Measurements from ENCODE around the gene RHOXF1. TPM values are rescaled to one million over a fixed set of nuclear protein-coding genes. Genes with fewer than 3 reads are reported as not detected.

The RHOXF1 gene
- total and polyA plus RNA-seq, 10 of the 15 experiments (the other 5 are each of a cell fraction or from before 2014, with no cell fraction given), result 0.10 to 2.5 TPM; not detected in 8

DNA sequence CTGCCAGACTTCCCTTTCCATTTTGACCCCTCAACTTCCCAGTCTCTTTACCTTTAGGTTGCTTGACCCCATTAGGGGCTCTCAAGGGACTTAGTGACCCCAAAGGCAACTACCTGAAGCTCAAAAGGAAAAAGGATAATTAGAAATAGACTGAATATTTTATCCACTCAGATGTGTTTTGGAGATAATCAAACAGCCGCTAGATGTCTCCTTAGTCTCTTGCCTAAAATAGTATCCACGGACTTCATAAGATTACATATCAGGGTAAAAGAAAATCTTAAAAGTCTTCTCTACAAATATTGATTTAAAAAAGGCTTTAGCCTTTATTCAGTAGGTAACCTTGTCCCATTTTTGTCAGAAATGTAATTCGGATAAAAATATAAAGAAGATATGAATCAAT, 21.7 kb upstream of the RHOXF1 start:
- DNase-seq (ENCODE audit: low read depth, low spot score) (no peak), ATAC-seq (no peak), FAIRE-seq (no peak)
- ChIA-PET SMC1A (ENCODE audit: uncharacterized antibody, unreplicated experiment) (interaction anchor here (0.5 to 1.3 kb wide), 5 partner anchors 10 to 284 kb away, joined by 3 to 4 read pairs (median 3); no protein-coding TSS in a partner anchor), CTCF (interaction anchor here (0.6 to 1.4 kb wide), 2 partner anchors 76 to 1606 kb away, joined by 3 read pairs; no protein-coding TSS in a partner anchor), POLR2A (interaction anchor here (0.9 kb wide), 1 partner anchor 136 kb away, joined by 3 read pairs; no protein-coding TSS in a partner anchor), RAD21 (ENCODE audit: unreplicated experiment) (no interaction called here)
- no peaks in the 10 kb centered on the region for H3K79me2 ChIP-seq (ENCODE audit: control insufficient read depth, insufficient read depth, low read length)
- intact Hi-C loops (cut with micrococcal nuclease; ENCODE audit: unreplicated experiment), result no loop called here
- TF ChIP-seq ZNF24 (IDR thresholded peaks at IDR 0.05), result no peak
- no peak for TF ChIP-seq TARDBP (IDR thresholded peaks at IDR 0.05; ENCODE audit: borderline replicate concordance)
- TF ChIP-seq, protein P1, sequence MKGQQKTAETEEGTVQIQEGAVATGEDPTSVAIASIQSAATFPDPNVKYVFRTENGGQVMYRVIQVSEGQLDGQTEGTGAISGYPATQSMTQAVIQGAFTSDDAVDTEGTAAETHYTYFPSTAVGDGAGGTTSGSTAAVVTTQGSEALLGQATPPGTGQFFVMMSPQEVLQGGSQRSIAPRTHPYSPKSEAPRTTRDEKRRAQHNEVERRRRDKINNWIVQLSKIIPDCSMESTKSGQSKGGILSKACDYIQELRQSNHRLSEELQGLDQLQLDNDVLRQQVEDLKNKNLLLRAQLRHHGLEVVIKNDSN (IDR thresholded peaks at IDR 0.05; ENCODE audit: borderline replicate concordance, extremely low read length, insufficient read depth, low read depth, low read length), result no peak
- TF ChIP-seq, protein P2, sequence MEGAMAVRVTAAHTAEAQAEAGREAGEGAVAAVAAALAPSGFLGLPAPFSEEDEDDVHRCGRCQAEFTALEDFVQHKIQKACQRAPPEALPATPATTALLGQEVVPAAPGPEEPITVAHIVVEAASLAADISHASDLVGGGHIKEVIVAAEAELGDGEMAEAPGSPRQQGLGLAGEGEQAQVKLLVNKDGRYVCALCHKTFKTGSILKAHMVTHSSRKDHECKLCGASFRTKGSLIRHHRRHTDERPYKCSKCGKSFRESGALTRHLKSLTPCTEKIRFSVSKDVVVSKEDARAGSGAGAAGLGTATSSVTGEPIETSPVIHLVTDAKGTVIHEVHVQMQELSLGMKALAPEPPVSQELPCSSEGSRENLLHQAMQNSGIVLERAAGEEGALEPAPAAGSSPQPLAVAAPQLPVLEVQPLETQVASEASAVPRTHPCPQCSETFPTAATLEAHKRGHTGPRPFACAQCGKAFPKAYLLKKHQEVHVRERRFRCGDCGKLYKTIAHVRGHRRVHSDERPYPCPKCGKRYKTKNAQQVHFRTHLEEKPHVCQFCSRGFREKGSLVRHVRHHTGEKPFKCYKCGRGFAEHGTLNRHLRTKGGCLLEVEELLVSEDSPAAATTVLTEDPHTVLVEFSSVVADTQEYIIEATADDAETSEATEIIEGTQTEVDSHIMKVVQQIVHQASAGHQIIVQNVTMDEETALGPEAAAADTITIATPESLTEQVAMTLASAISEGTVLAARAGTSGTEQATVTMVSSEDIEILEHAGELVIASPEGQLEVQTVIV (IDR thresholded peaks at IDR 0.05; ENCODE audit: borderline replicate concordance, partially characterized antibody), result no peak
- TF ChIP-seq NFIC (IDR thresholded peaks at IDR 0.05; ENCODE audit: low read depth, low read length), result no peak
- no peak for TF ChIP-seq POLR2AphosphoS5 (IDR thresholded peaks at IDR 0.05; ENCODE audit: low read length)
- no peak for TF ChIP-seq ZZZ3 (IDR thresholded peaks at IDR 0.05; ENCODE audit: control insufficient read depth, insufficient read length, low read depth)
- TF ChIP-seq, protein P3, sequence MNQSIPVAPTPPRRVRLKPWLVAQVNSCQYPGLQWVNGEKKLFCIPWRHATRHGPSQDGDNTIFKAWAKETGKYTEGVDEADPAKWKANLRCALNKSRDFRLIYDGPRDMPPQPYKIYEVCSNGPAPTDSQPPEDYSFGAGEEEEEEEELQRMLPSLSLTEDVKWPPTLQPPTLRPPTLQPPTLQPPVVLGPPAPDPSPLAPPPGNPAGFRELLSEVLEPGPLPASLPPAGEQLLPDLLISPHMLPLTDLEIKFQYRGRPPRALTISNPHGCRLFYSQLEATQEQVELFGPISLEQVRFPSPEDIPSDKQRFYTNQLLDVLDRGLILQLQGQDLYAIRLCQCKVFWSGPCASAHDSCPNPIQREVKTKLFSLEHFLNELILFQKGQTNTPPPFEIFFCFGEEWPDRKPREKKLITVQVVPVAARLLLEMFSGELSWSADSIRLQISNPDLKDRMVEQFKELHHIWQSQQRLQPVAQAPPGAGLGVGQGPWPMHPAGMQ (IDR thresholded peaks at IDR 0.05; ENCODE audit: borderline replicate concordance), result no peak
- TF ChIP-seq MYB (IDR thresholded peaks at IDR 0.05; ENCODE audit: borderline replicate concordance, low read depth, low read length), result no peak
- no peak for TF ChIP-seq NFXL1 (IDR thresholded peaks at IDR 0.05; ENCODE audit: borderline replicate concordance)
- no peak for TF ChIP-seq KLF5 (IDR thresholded peaks at IDR 0.05; ENCODE audit: partially characterized antibody)
- no peak for TF ChIP-seq ZBED1 (IDR thresholded peaks at IDR 0.05; ENCODE audit: borderline replicate concordance)
- TF ChIP-seq SREBF1 (IDR thresholded peaks at IDR 0.05; ENCODE audit: low read length), result no peak
- TF ChIP-seq BRCA1 (IDR thresholded peaks at IDR 0.05; ENCODE audit: low read depth, low read length), result no peak
- TF ChIP-seq, protein P4, sequence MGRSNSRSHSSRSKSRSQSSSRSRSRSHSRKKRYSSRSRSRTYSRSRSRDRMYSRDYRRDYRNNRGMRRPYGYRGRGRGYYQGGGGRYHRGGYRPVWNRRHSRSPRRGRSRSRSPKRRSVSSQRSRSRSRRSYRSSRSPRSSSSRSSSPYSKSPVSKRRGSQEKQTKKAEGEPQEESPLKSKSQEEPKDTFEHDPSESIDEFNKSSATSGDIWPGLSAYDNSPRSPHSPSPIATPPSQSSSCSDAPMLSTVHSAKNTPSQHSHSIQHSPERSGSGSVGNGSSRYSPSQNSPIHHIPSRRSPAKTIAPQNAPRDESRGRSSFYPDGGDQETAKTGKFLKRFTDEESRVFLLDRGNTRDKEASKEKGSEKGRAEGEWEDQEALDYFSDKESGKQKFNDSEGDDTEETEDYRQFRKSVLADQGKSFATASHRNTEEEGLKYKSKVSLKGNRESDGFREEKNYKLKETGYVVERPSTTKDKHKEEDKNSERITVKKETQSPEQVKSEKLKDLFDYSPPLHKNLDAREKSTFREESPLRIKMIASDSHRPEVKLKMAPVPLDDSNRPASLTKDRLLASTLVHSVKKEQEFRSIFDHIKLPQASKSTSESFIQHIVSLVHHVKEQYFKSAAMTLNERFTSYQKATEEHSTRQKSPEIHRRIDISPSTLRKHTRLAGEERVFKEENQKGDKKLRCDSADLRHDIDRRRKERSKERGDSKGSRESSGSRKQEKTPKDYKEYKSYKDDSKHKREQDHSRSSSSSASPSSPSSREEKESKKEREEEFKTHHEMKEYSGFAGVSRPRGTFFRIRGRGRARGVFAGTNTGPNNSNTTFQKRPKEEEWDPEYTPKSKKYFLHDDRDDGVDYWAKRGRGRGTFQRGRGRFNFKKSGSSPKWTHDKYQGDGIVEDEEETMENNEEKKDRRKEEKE (IDR thresholded peaks at IDR 0.05), result no peak
- TF ChIP-seq ZNF274 (IDR thresholded peaks at IDR 0.05; ENCODE audit: insufficient read depth, insufficient read length), result no peak
- no peak for TF ChIP-seq ZNF207 (IDR thresholded peaks at IDR 0.05; ENCODE audit: borderline replicate concordance)
- TF ChIP-seq EGR1 (IDR thresholded peaks at IDR 0.05; ENCODE audit: borderline replicate concordance in 1 of 2, low read depth in 2 of 2, low read length in 2 of 2), result no peak
- H2AFZ ChIP-seq (ENCODE audit: control insufficient read depth, low read depth, low read length), result no peak overlapping the region
- no TSS peak for BruUV-seq (replicated peaks)
- no peaks in the 10 kb centered on the region for H4K20me1 ChIP-seq (ENCODE audit: control insufficient read depth, insufficient read depth)
- H3K4me1 ChIP-seq (ENCODE audit: control insufficient read depth, insufficient read depth, low read length), result no peaks in the 10 kb centered on the region
- in situ Hi-C loops (cut with MboI), result loop anchor here (25.0 kb wide), 1 partner anchor 150 kb away; no protein-coding TSS in a partner anchor
- H3K36me3 ChIP-seq (ENCODE audit: control insufficient read depth in 2 of 2, insufficient read depth in 2 of 2, low read length in 1 of 2), result no peaks in the 10 kb centered on the region
- no peak overlapping the region for H3K27ac ChIP-seq (ENCODE audit: control insufficient read depth, insufficient read depth)
- H3K27me3 ChIP-seq (replicated peaks in 1 of 2; ENCODE audit: control insufficient read depth in 2 of 2, insufficient read depth in 2 of 2, low read length in 1 of 2), result no peaks in the 10 kb centered on the region
- no peak overlapping the region for H3K4me2 ChIP-seq (ENCODE audit: control insufficient read depth, insufficient read depth)
- no peaks in the 10 kb centered on the region for H3K9me3 ChIP-seq (replicated peaks; ENCODE audit: control insufficient read depth, insufficient read depth, low read length)
- H3K4me3 ChIP-seq, result no peak overlapping the region
- no peak overlapping the region for H3K9ac ChIP-seq (ENCODE audit: control insufficient read depth, insufficient read depth, low read length)
- WGBS (ENCODE audit: insufficient coverage, insufficient replicate concordance, low lambda C conversion rate, missing lambda C conversion rate), result 60% methylated on average over 3 of the region's 3 CpGs
